Renal pelvis (tissue), 3 donors: ENCODE results near the gene STK10. TPM values are rescaled to one million over a fixed set of nuclear protein-coding genes. Genes with fewer than 3 reads are reported as not detected.

Experiments
- polyA plus RNA-seq, 3 donors: library from polyadenylated mRNA; unstranded; fragments of 120-200 nt; gene quantifications; one replicate each; pipeline ENCODE4 v1.2.1, GENCODE V29; 2013; ENCODE audit not compliant: insufficient read length in 3 of 3

The STK10 gene
- polyA plus RNA-seq, 3 donors = 15.4 to 19.0 (median 16.4) TPM

Other genes starting within 250 kb of the STK10 start
- gene FBXW11, start 181.6 kb downstream of the STK10 start, polyA plus RNA-seq = 10 to 100 TPM; 51.9 to 55.2 (median 52.0) TPM
- gene EFCAB9, start 5.9 kb upstream of the STK10 start, polyA plus RNA-seq = not detected
- 10 to 100 TPM; 58.3 to 68.7 (median 60.6) TPM for gene UBTD2, start 95.5 kb upstream of the STK10 start, polyA plus RNA-seq